Heart right ventricle (tissue), 16 donors: ENCODE data around the gene MICALL1. TPM values are rescaled to one million over a fixed set of nuclear protein-coding genes. Genes with fewer than 3 reads are reported as not detected.

ENCODE experiments used
- ATAC-seq, 8 donors: fragments of 200-7000 bp; cut with Tn5 transposase; one replicate each; pipeline ENCODE4 v1.9.1; 2020; ENCODE audit warnings: mild to moderate bottlenecking in 8 of 8, moderate library complexity in 8 of 8, moderate number of reproducible peaks in 1 of 8
- DNase-seq, 2 donors: peaks; one replicate each; pipeline ENCODE4 v3.0.0-alpha.2; 2020
- H3K27ac ChIP-seq, 10 donors: fragments of 200-600 bp; sonication (generic) in 2 of 10; one replicate each; pipeline versions ENCODE4 v1.5.0 to v1.8.0; 2020 to 2022; ENCODE audit warnings: mild to moderate bottlenecking in 3 of 10
- H3K27me3 ChIP-seq, 7 donors: fragments of 200-600 bp; one replicate each; pipeline ENCODE4 v1.8.0; 2021 to 2022; ENCODE audit warnings: mild to moderate bottlenecking in 2 of 7
- H3K36me3 ChIP-seq, 9 donors: fragments of 200-600 bp; sonication (generic) in 1 of 9; one replicate each; pipeline versions ENCODE4 v1.5.0 to v1.8.0; 2020 to 2022; ENCODE audit warnings: mild to moderate bottlenecking in 2 of 9
- H3K4me1 ChIP-seq, 9 donors: fragments of 200-600 bp; sonication (generic) in 1 of 9; one replicate each; pipeline versions ENCODE4 v1.5.0 to v1.8.0; 2020 to 2022; ENCODE audit warnings: mild to moderate bottlenecking in 4 of 9
- H3K4me3 ChIP-seq, 10 donors: fragments of 200-600 bp; sonication (generic) in 2 of 10; one replicate each; pipeline versions ENCODE4 v1.5.0 to v1.8.0; 2020 to 2022; ENCODE audit warnings: mild to moderate bottlenecking in 7 of 10, moderate library complexity in 2 of 10
- H3K9me3 ChIP-seq, 11 donors: fragments of 200-600 bp in 10 of 11; sonication (generic) in 2 of 11; one replicate each; pipeline versions ENCODE4 v1.5.0 to v1.8.0; 2013 to 2022; ENCODE audit warnings: mild to moderate bottlenecking in 2 of 11, control low read depth in 1 of 11, moderate library complexity in 1 of 11
- CTCF ChIP-seq, 9 donors: fragments of 200-600 bp; sonication (generic) in 2 of 9; IDR thresholded peaks; one replicate each; pipeline versions ENCODE4 v1.5.0 to v1.8.0; 2021 to 2022; ENCODE audit warnings: antibody characterized with exemption in 9 of 9, mild to moderate bottlenecking in 5 of 9, moderate library complexity in 1 of 9
- WGBS, 2 donors: extraction: QIAGEN DNeasy Blood & Tissue Kit; methylation state at CpG; one replicate each; pipeline ENCODE4 v1.1.7; 2013; ENCODE audit warnings: inconsistent platforms in 1 of 2; 5-methylcytosine and 5-hydroxymethylcytosine counted together
- intact Hi-C, 10 donors: fragments of 100-400 bp; cut with DNase I; formaldehyde crosslinking; loops; one replicate each; pipeline versions ENCODE4 v1.11.1 to v1.14.2; 2022
- polyA plus RNA-seq, 2 donors: library from polyadenylated mRNA; stranded (reverse); fragments of 200-250 nt; gene quantifications; one replicate each; pipeline ENCODE4 v1.2.3, GENCODE V29; 2013
- total RNA-seq, 10 donors: library from RNA; stranded (reverse); fragmentation: NEBNext Ultra II Directional in 3 of 10; extraction: Animal tissue kit (Norgen Biotek cat#: 25700) in 3 of 10; gene quantifications; one replicate each; pipeline versions ENCODE4 v1.2.1 to v1.2.4, GENCODE V29; 2021 to 2023
- donor health status: Arrhythmogenic right ventricular cardiomyopathy.
- donor health status: ischemic (EF 13 %, LVEDD 7.1; RV severe dilation, severe dysfunction).
- donor health status: healthy with polysubstance abuse.
- donor health status: DM: no; HTN: yes; CAD: no.
- donor health status: DM: no; HTN: no; CAD: no.
- donor health status: ischemic (EF 25% LVEDD 6.9; RV normal size, moderate dysfunction).
- donor health status: ischemic (EF 25% LVEDD 5.7; RV mildly dilated, moderate dysfunction).
- donor health status: healthy.
- donor health status: DM: yes; HTN: yes; CAD: no.
- donor health status: Ischemic cardiomyopathy.
- donor health status: ischemic (EF 35%, LVEDD 5.7; RV mildly dilated, moderate dysfunction).
- donor health status: nonischemic (EF 11% LVEDD 7.7; RV severe dilation, severe dysfunction).
- donor health status: DM: yes; HTN: yes; CAD: no.
- donor health status: PGD.
- donor health status: ischemic (EF 29% LVEDD 5.4; RV normal size, mild dysfunction).
- donor health status: nonischemic (EF 23%, LVEDD 6.1; RV moderate dilation, normal function).

MICALL1 gene
- total and polyA plus RNA-seq, 12 donors = 9.3 to 26.9 (median 15.5) TPM

- no peak for DNase-seq
- 86 to 93% methylated on average over 4 of the region's 4 CpGs for WGBS, 2 donors
- Histone ChIP-seq H3K9me3 (no peaks in the 10 kb centered on the region), H3K27ac (no peak overlapping the region), H3K4me1 (peaks cover 0 to 10% (median 0%) of the 10 kb centered on the region in 9 donors), H3K27me3 (no peaks in the 10 kb centered on the region), H3K36me3 (peaks cover 0 to 26% (median 0%) of the 10 kb centered on the region in 9 donors), H3K4me3 (no peak overlapping the region)
- TF ChIP-seq CTCF (IDR thresholded peaks at IDR 0.05) = no peak
- intact Hi-C loops = no loop called here
- no peak for ATAC-seq
Observed at GRCh38 chr22:37976547-37976946, 70.5 kb downstream of the MICALL1 start.

- H3K27ac ChIP-seq = no peak overlapping the region
- 79 to 83% methylated on average over 7 to 8 of the region's 8 CpGs for WGBS, 2 donors
- no peak for TF ChIP-seq CTCF (IDR thresholded peaks at IDR 0.05)
- no peak overlapping the region for H3K4me3 ChIP-seq
- H3K4me1 ChIP-seq = peaks cover 0 to 10% (median 0%) of the 10 kb centered on the region in 9 donors
- DNase-seq (no peak), ATAC-seq (no peak)
- H3K9me3 ChIP-seq = no peaks in the 10 kb centered on the region
- H3K36me3 ChIP-seq = peaks cover 0 to 12% (median 0%) of the 10 kb centered on the region in 9 donors
- H3K27me3 ChIP-seq = no peaks in the 10 kb centered on the region
- intact Hi-C loops = no loop called here
Observed at GRCh38 chr22:37979782-37980181, 73.7 kb downstream of the MICALL1 start.

GRCh38 chr22:37981282-37982011 lies 75.3 kb downstream of the MICALL1 start:
- ATAC-seq = peak in 4 of 8 donors; percentile 19 to 32 (median 26)
- WGBS, 2 donors = 84 to 92% methylated on average over 6 of the region's 6 CpGs
- Histone ChIP-seq H3K9me3 (no peaks in the 10 kb centered on the region), H3K4me3 (peak overlapping the region in 1 of 10 donors; percentile 14), H3K36me3 (peaks cover 0 to 8% (median 0%) of the 10 kb centered on the region in 9 donors), H3K4me1 (peaks cover 0 to 10% (median 0%) of the 10 kb centered on the region in 9 donors), H3K27ac (no peak overlapping the region), H3K27me3 (no peaks in the 10 kb centered on the region)
- DNase-seq = no peak
- no peak for TF ChIP-seq CTCF (IDR thresholded peaks at IDR 0.05)
- intact Hi-C loops = no loop called here

GRCh38 chr22:37982151-37982785 lies 76.2 kb downstream of the MICALL1 start:
- DNase-seq = no peak
- 85 to 89% methylated on average over 8 of the region's 8 CpGs for WGBS, 2 donors
- Histone ChIP-seq H3K4me3 (peak overlapping the region in 1 of 10 donors; percentile 14), H3K27ac (no peak overlapping the region), H3K36me3 (peaks cover 0 to 12% (median 0%) of the 10 kb centered on the region in 9 donors), H3K4me1 (peaks cover 0 to 10% (median 0%) of the 10 kb centered on the region in 9 donors), H3K27me3 (no peaks in the 10 kb centered on the region), H3K9me3 (no peaks in the 10 kb centered on the region)
- no peak for TF ChIP-seq CTCF (IDR thresholded peaks at IDR 0.05)
- peak in 1 of 8 donors; percentile 35 for ATAC-seq
- intact Hi-C loops = no loop called here
